ENCODE measurements around the gene MTMR12. TPM values are rescaled to one million over a fixed set of nuclear protein-coding genes. Genes with fewer than 3 reads are reported as not detected.

MTMR12 gene
- total RNA-seq, 3 donors from 2014 or later = 19.3 to 43.8 (median 20.7) TPM

- ATAC-seq (peak; percentile 23), DNase-seq (no peak)
- Histone ChIP-seq H3K36me3 (ENCODE audit: low read depth) (no peaks in the 10 kb centered on the region), H3K4me1 (ENCODE audit: low read depth) (no peaks in the 10 kb centered on the region), H3K4me3 (no peak overlapping the region), H3K9me3 (no peaks in the 10 kb centered on the region)
- TF ChIP-seq CTCF (IDR thresholded peaks at IDR 0.05) = no peak
- intact Hi-C loops (cut with DNase I, micrococcal nuclease) = no loop called here
Observed at GRCh38 chr5:32206509-32207354, 106.0 kb downstream of the MTMR12 start.

GRCh38 chr5:32206053-32206452 lies 106.7 kb downstream of the MTMR12 start:
- ATAC-seq (no peak), DNase-seq (no peak)
- Histone ChIP-seq H3K4me1 (ENCODE audit: low read depth) (no peaks in the 10 kb centered on the region), H3K4me3 (no peak overlapping the region), H3K9me3 (no peaks in the 10 kb centered on the region), H3K36me3 (ENCODE audit: low read depth) (no peaks in the 10 kb centered on the region)
- no peak for TF ChIP-seq CTCF (IDR thresholded peaks at IDR 0.05)
- intact Hi-C loops (cut with DNase I, micrococcal nuclease) = no loop called here

GRCh38 chr5:32202394-32202793 lies 110.3 kb downstream of the MTMR12 start:
- intact Hi-C loops (cut with DNase I, micrococcal nuclease) = no loop called here
- no peak for TF ChIP-seq CTCF (IDR thresholded peaks at IDR 0.05)
- Histone ChIP-seq H3K4me3 (no peak overlapping the region), H3K36me3 (ENCODE audit: low read depth) (no peaks in the 10 kb centered on the region), H3K9me3 (no peaks in the 10 kb centered on the region), H3K4me1 (ENCODE audit: low read depth) (no peaks in the 10 kb centered on the region)
- ATAC-seq (no peak), DNase-seq (no peak)

- no peak for DNase-seq
- no peak overlapping the region for H3K4me3 ChIP-seq
- intact Hi-C loops (cut with DNase I, micrococcal nuclease) = no loop called here
- H3K9me3 ChIP-seq = no peaks in the 10 kb centered on the region
- no peaks in the 10 kb centered on the region for H3K36me3 ChIP-seq (ENCODE audit: low read depth)
- no peaks in the 10 kb centered on the region for H3K4me1 ChIP-seq (ENCODE audit: low read depth)
- no peak for TF ChIP-seq CTCF (IDR thresholded peaks at IDR 0.05)
- ATAC-seq = no peak
Observed at GRCh38 chr5:32201122-32201753, 111.5 kb downstream of the MTMR12 start.

- intact Hi-C loops (cut with DNase I, micrococcal nuclease) = no loop called here
- no peak for DNase-seq
- no peak overlapping the region for H3K4me3 ChIP-seq
- ATAC-seq = no peak
- no peak for TF ChIP-seq CTCF (IDR thresholded peaks at IDR 0.05)
- H3K36me3 ChIP-seq (ENCODE audit: low read depth) = no peaks in the 10 kb centered on the region
- peaks cover 6% of the 10 kb centered on the region for H3K4me1 ChIP-seq (ENCODE audit: low read depth)
- no peaks in the 10 kb centered on the region for H3K9me3 ChIP-seq
Observed at GRCh38 chr5:32197032-32197431, 115.7 kb downstream of the MTMR12 start.
